HUES6 (cell line): ENCODE measurements around the gene JADE2.
"Not testable (repeated sequence)": the region's sequence is repeated elsewhere in the genome, so short reads cannot be mapped to it uniquely, and the experiment has no call there.

Experiments used
- H3K27ac ChIP-seq: 2 replicates; pipeline ENCODE4 v1.7.0; 2013; ENCODE audit warnings: low read depth, mild to moderate bottlenecking, low read length, inconsistent platforms
- H3K27me3 ChIP-seq: 2 replicates; pipeline ENCODE4 v1.6.1; 2013; ENCODE audit warnings: low read length; ENCODE audit not compliant: control insufficient read depth, insufficient read depth
- H3K36me3 ChIP-seq: 2 replicates; pipeline ENCODE4 v1.6.1; 2013; ENCODE audit warnings: low read length; ENCODE audit not compliant: control insufficient read depth, insufficient read depth
- H3K4me1 ChIP-seq: 2 replicates; pipeline ENCODE4 v1.6.1; 2013; ENCODE audit warnings: low read length; ENCODE audit not compliant: control insufficient read depth, insufficient read depth
- H3K4me3 ChIP-seq: 2 replicates; pipeline ENCODE4 v1.5.1; 2013; ENCODE audit warnings: low read depth, low read length
- H3K9ac ChIP-seq: one replicate; pipeline ENCODE4 v1.6.1; 2013; ENCODE audit warnings: mild to moderate bottlenecking, low read length
- H3K9me3 ChIP-seq: 2 replicates; pipeline ENCODE4 v1.6.1; 2013; ENCODE audit warnings: low read depth, low read length; ENCODE audit not compliant: control insufficient read depth, insufficient read depth

The JADE2 gene

DNA sequence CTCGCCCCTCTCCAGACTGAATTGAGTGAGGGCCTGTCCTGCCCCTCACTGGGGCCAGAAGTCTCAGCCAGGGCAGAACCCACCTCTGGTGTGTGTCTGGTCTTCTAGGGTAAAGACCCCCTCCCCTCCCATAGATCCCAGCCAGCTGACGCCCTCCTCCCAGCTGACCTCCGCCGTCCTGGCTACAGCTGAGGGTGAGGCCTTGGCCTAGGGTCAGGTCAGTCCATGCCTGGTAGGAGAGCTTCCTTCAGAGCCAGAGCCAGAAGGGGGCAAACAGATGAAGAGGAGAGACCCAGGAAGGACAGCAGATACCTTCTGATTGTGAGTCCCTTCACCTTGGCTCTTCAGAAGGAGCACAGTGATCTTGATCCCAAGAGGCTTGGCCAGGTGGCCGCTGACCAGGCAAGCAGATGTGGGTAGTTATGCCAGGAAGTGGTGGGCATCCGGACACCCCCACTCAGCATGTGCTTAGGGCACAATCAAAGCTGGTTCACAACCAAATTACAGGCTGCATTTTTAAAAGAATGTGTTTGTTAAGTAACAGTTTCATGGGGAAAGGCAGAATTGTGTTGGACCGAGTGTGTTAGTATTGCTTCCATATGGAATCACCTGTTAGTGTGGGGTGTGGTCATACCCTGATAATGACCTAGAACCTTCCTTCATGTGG is 29.9 kb downstream of the JADE2 start:
- H3K27me3 ChIP-seq, result no peaks in the 10 kb centered on the region
- H3K4me3 ChIP-seq, result no peak overlapping the region
- H3K4me1 ChIP-seq, result peaks cover 15% of the 10 kb centered on the region; the same call in 1 of the 2 replicates
- no peaks in the 10 kb centered on the region for H3K9me3 ChIP-seq
- 0 out of 2 replicates have a peak overlapping the region, but pooled peaks have one; percentile 25 for H3K27ac ChIP-seq
- no peak overlapping the region for H3K9ac ChIP-seq
- H3K36me3 ChIP-seq, result peaks cover 67% of the 10 kb centered on the region

DNA sequence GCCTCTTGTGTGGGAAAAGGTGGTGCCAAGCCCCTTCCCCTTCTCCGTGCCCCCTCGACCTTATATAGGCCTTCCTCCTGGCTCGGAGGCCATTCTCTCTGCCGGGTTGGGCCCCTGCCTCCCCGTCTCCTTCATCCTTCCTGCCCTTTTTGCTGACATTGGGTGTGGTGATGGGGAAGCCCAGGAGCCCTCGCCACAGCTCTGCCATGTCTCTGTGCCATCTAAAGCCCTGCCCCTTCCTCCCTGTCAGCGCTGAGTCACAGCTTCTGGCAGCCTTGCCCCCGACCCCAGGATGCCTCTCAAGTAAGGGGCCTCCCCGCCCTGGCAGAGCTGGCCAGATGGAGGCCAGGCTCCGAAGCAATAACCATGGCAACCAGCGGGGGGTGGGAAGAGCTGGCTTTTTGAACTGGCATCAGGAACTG is 30.4 kb downstream of the JADE2 start:
- H3K27ac ChIP-seq, result no peak overlapping the region
- H3K4me1 ChIP-seq, result peaks cover 10% of the 10 kb centered on the region; the same call in 1 of the 2 replicates
- no peaks in the 10 kb centered on the region for H3K9me3 ChIP-seq
- no peak overlapping the region for H3K4me3 ChIP-seq
- H3K36me3 ChIP-seq, result peaks cover 67% of the 10 kb centered on the region
- no peaks in the 10 kb centered on the region for H3K27me3 ChIP-seq
- H3K9ac ChIP-seq, result no peak overlapping the region

- not testable (repeated sequence) for H3K27ac ChIP-seq, H3K9ac ChIP-seq, H3K9me3 ChIP-seq, H3K27me3 ChIP-seq, H3K4me3 ChIP-seq
- Histone ChIP-seq H3K36me3 (peaks cover 72% of the 10 kb centered on the region), H3K4me1 (peaks cover 10% of the 10 kb centered on the region; the same call in 1 of the 2 replicates)
These were observed 31.1 kb downstream of the JADE2 start for GRCh38 chr5:134556588-134556987.

- Histone ChIP-seq H3K36me3 (peaks cover 72% of the 10 kb centered on the region), H3K9me3 (no peaks in the 10 kb centered on the region), H3K9ac (no peak overlapping the region), H3K4me3 (no peak overlapping the region), H3K4me1 (peaks cover 12% of the 10 kb centered on the region; the same call in 1 of the 2 replicates), H3K27ac (no peak overlapping the region), H3K27me3 (no peaks in the 10 kb centered on the region)
These were observed 31.5 kb downstream of the JADE2 start for GRCh38 chr5:134556994-134557393.

GRCh38 chr5:134559672-134560071 is 34.2 kb downstream of the JADE2 start:
- H3K36me3 ChIP-seq, result peaks cover 78% of the 10 kb centered on the region

DNA sequence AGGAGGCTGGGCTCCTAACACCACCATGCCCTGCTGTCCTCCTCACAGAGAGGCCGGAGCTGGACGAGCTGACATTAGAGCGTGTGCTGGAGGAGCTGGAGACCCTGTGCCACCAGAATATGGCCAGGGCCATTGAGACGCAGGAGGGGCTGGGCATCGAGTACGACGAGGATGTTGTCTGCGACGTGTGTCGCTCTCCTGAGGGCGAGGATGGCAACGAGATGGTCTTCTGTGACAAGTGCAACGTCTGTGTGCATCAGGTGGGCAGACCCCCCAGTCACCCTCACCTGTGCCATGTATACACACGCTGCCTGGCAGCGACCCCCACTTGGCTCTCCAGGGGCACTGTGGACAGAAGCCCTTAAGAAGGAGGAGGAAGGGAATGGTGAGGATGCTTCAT is 35.2 kb downstream of the JADE2 start:
- Histone ChIP-seq H3K36me3 (peaks cover 83% of the 10 kb centered on the region), H3K4me1 (peaks cover 5% of the 10 kb centered on the region; the same call in 1 of the 2 replicates), H3K4me3 (no peak overlapping the region), H3K27me3 (no peaks in the 10 kb centered on the region), H3K9ac (no peak overlapping the region), H3K27ac (no peak overlapping the region), H3K9me3 (no peaks in the 10 kb centered on the region)

More at GRCh38 chr5:134559672-134560071, 34.2 kb downstream of the JADE2 start:
- H3K27ac ChIP-seq, result no peak overlapping the region
- peaks cover 8% of the 10 kb centered on the region; the same call in 1 of the 2 replicates for H3K4me1 ChIP-seq
- H3K27me3 ChIP-seq, result no peaks in the 10 kb centered on the region
- no peak overlapping the region for H3K9ac ChIP-seq
- H3K9me3 ChIP-seq, result no peaks in the 10 kb centered on the region
- H3K4me3 ChIP-seq, result no peak overlapping the region

DNA sequence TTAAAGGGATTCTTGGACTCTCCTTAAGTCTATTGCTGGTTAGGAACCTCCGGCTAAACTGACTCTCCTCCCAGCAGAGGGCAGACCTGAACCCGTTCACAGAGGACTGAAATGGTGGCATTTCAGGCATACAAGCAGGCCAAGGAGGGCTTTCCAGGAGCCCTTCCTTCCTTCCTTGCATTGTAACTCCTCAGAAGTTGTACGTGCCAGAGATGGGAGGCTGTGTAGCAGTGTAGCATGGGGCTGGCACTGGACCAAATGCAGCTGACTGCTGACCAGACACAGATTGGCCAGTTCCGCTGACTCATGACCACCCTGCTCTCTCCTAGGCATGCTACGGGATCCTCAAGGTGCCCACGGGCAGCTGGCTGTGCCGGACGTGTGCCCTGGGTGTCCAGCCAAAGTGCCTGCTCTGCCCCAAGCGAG is 36.4 kb downstream of the JADE2 start:
- peaks cover 85% of the 10 kb centered on the region for H3K36me3 ChIP-seq
- H3K9ac ChIP-seq, result peak overlapping the region; percentile 6
- H3K4me1 ChIP-seq, result peaks cover 2% of the 10 kb centered on the region; the same call in 1 of the 2 replicates
- H3K27ac ChIP-seq, result peak overlapping the region; percentile 3; the same call in 1 of the 2 replicates
- H3K27me3 ChIP-seq, result no peaks in the 10 kb centered on the region
- no peaks in the 10 kb centered on the region for H3K9me3 ChIP-seq
- no peak overlapping the region for H3K4me3 ChIP-seq

GRCh38 chr5:134563221-134563620 is 37.8 kb downstream of the JADE2 start:
- Histone ChIP-seq H3K4me3 (no peak overlapping the region), H3K9me3 (no peaks in the 10 kb centered on the region), H3K36me3 (peaks cover 97% of the 10 kb centered on the region)

DNA sequence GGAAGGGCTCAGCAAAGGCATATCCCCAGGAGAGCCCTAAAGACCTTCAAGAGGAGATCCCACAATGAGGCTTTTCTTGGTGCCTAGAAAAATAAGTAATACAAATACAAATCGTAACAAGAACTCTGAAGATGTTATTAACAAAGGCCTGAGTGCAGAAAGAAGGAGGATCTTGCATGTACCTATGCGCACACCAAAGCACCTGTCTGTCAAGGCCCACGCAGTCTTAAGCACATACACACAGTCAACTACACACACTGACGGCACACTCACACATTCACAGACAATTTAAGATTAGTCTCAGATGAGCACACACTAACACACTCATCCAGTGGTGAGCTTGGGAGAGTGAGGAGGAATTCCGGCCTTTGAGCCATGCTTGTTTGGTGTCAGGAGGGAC is 38.5 kb downstream of the JADE2 start:
- Histone ChIP-seq H3K27ac (no peak overlapping the region), H3K4me1 (peaks cover 2% of the 10 kb centered on the region; the same call in 1 of the 2 replicates), H3K4me3 (no peak overlapping the region), H3K36me3 (peaks cover 100% of the 10 kb centered on the region), H3K27me3 (no peaks in the 10 kb centered on the region), H3K9ac (no peak overlapping the region), H3K9me3 (no peaks in the 10 kb centered on the region)

More at GRCh38 chr5:134563221-134563620, 37.8 kb downstream of the JADE2 start:
- Histone ChIP-seq H3K27me3 (no peaks in the 10 kb centered on the region), H3K9ac (no peak overlapping the region), H3K27ac (no peak overlapping the region), H3K4me1 (peaks cover 2% of the 10 kb centered on the region; the same call in 1 of the 2 replicates)

GRCh38 chr5:134564396-134564795 is 38.9 kb downstream of the JADE2 start:
- Histone ChIP-seq H3K36me3 (peaks cover 100% of the 10 kb centered on the region), H3K4me1 (peaks cover 2% of the 10 kb centered on the region; the same call in 1 of the 2 replicates), H3K27me3 (no peaks in the 10 kb centered on the region), H3K4me3 (no peak overlapping the region), H3K27ac (no peak overlapping the region), H3K9me3 (no peaks in the 10 kb centered on the region), H3K9ac (no peak overlapping the region)
